Thyroid gland (tissue), 4 donors: ENCODE data around the gene CYP4F12.

ENCODE experiments used
- CTCF ChIP-seq, 6 experiments: fragments of 200-600 bp in 3 of 6; fragments of 450-650 bp in 3 of 6; sonication (generic) in 3 of 6; IDR thresholded peaks; one replicate each; pipeline ENCODE4 v1.5.1; 2016 to 2019; ENCODE audit warnings: antibody characterized with exemption in 6 of 6, mild to moderate bottlenecking in 2 of 6, inconsistent platforms in 1 of 6, moderate library complexity in 1 of 6
- POLR2A ChIP-seq, 2 donors: fragments of 450-650 bp; IDR thresholded peaks; one replicate each; pipeline ENCODE4 v1.6.1; 2017; ENCODE audit warnings: antibody characterized with exemption in 2 of 2, mild to moderate bottlenecking in 2 of 2, moderate library complexity in 1 of 2

- TF ChIP-seq POLR2A (IDR thresholded peaks at IDR 0.05) (no peak), CTCF (IDR thresholded peaks at IDR 0.05) (no peak)
Measured at GRCh38 chr19:15671237-15671821, 1.6 kb upstream of the CYP4F12 start.
